Measurements from ENCODE around the gene CBARP. TPM values are rescaled to one million over a fixed set of nuclear protein-coding genes. Genes with fewer than 3 reads are reported as not detected.

The CBARP gene
- total and polyA plus RNA-seq, 2 of the 13 experiments (the other 11 are each of a cell fraction or from before 2014, with no cell fraction given) = 1.2 to 1.4 TPM

DNA sequence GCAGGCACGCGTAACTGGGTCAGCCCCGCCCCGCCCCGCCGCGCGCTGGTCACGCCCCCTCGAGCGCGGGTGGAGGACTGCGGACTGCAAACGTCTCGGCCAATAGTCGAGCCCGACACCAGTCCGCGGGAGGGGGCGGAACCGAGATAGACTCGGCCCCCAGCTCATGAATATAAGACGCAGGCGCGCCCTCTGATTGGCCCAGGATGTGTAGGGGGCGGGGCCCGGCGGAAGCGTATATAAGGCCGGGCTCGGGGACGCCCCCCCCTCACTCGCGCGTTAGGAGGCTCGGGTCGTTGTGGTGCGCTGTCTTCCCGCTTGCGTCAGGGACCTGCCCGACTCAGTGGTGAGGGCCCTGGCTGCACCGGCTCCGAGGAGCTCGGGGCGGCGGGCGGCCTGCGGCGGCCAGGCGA is 31.3 kb upstream of the CBARP start, which contains the start of gene CIRBP (continued):
- TF ChIP-seq, protein P1, sequence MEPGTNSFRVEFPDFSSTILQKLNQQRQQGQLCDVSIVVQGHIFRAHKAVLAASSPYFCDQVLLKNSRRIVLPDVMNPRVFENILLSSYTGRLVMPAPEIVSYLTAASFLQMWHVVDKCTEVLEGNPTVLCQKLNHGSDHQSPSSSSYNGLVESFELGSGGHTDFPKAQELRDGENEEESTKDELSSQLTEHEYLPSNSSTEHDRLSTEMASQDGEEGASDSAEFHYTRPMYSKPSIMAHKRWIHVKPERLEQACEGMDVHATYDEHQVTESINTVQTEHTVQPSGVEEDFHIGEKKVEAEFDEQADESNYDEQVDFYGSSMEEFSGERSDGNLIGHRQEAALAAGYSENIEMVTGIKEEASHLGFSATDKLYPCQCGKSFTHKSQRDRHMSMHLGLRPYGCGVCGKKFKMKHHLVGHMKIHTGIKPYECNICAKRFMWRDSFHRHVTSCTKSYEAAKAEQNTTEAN (CRISPR knock-in tag; conservative IDR thresholded peaks at IDR 0.05) = no peak
- no peak; the same call in 1 of the 2 replicates for TF ChIP-seq ZFP90 (CRISPR knock-in tag; IDR thresholded peaks at IDR 0.05; ENCODE audit: borderline replicate concordance)
- TF ChIP-seq WIZ (CRISPR knock-in tag; IDR thresholded peaks at IDR 0.05) = 0 out of 2 replicates have a peak, but pooled peaks have one; percentile 56
- no peak for TF ChIP-seq JUND (CRISPR knock-in tag; IDR thresholded peaks at IDR 0.05)
- peak; percentile 49 for TF ChIP-seq MED1 (CRISPR knock-in tag; IDR thresholded peaks at IDR 0.05)
- no peak for TF ChIP-seq ASH2L (IDR thresholded peaks at IDR 0.05; ENCODE audit: insufficient read length, low read depth, low read length)
- TF ChIP-seq, protein P2, sequence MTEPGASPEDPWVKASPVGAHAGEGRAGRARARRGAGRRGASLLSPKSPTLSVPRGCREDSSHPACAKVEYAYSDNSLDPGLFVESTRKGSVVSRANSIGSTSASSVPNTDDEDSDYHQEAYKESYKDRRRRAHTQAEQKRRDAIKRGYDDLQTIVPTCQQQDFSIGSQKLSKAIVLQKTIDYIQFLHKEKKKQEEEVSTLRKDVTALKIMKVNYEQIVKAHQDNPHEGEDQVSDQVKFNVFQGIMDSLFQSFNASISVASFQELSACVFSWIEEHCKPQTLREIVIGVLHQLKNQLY (CRISPR knock-in tag; IDR thresholded peaks at IDR 0.05) = 0 out of 2 replicates have a peak, but pooled peaks have one; percentile 19
- TF ChIP-seq ZFX (CRISPR knock-in tag; IDR thresholded peaks at IDR 0.05; ENCODE audit: low read depth) = peak; percentile 62; the same call in 1 of the 2 replicates
- TF ChIP-seq, protein P3, sequence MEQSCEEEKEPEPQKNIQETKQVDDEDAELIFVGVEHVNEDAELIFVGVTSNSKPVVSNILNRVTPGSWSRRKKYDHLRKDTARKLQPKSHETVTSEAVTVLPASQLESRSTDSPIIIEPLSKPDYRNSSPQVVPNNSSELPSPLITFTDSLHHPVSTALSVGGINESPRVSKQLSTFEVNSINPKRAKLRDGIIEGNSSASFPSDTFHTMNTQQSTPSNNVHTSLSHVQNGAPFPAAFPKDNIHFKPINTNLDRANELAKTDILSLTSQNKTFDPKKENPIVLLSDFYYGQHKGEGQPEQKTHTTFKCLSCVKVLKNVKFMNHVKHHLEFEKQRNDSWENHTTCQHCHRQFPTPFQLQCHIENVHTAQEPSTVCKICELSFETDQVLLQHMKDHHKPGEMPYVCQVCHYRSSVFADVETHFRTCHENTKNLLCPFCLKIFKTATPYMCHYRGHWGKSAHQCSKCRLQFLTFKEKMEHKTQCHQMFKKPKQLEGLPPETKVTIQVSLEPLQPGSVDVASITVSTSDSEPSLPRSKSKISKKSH (CRISPR knock-in tag; IDR thresholded peaks at IDR 0.05; ENCODE audit: borderline replicate concordance) = no peak; the same call in 1 of the 2 replicates
- TF ChIP-seq NAIF1 (CRISPR knock-in tag; IDR thresholded peaks at IDR 0.05; ENCODE audit: borderline replicate concordance) = no peak
- TF ChIP-seq ZNF496 (CRISPR knock-in tag; IDR thresholded peaks at IDR 0.05; ENCODE audit: insufficient replicate concordance) = no peak
- TF ChIP-seq HDAC1 (CRISPR knock-in tag; IDR thresholded peaks at IDR 0.05) = peak; percentile 59
- TF ChIP-seq ZNF569 (CRISPR knock-in tag; IDR thresholded peaks at IDR 0.05; ENCODE audit: borderline replicate concordance) = no peak
- no peak for TF ChIP-seq CBFB (CRISPR knock-in tag; IDR thresholded peaks at IDR 0.05)
- no peak; the same call in 1 of the 2 replicates for TF ChIP-seq ZNF768 (CRISPR knock-in tag; IDR thresholded peaks at IDR 0.05)
- TF ChIP-seq ZNF746 (CRISPR knock-in tag; IDR thresholded peaks at IDR 0.05) = peak; percentile 73
- TF ChIP-seq TP53 (CRISPR knock-in tag; conservative IDR thresholded peaks at IDR 0.05) = no peak
- TF ChIP-seq, protein P4, sequence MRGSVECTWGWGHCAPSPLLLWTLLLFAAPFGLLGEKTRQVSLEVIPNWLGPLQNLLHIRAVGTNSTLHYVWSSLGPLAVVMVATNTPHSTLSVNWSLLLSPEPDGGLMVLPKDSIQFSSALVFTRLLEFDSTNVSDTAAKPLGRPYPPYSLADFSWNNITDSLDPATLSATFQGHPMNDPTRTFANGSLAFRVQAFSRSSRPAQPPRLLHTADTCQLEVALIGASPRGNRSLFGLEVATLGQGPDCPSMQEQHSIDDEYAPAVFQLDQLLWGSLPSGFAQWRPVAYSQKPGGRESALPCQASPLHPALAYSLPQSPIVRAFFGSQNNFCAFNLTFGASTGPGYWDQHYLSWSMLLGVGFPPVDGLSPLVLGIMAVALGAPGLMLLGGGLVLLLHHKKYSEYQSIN (CRISPR knock-in tag; IDR thresholded peaks at IDR 0.05; ENCODE audit: borderline replicate concordance) = no peak
- TF ChIP-seq SPEN (CRISPR knock-in tag; IDR thresholded peaks at IDR 0.05; ENCODE audit: low read depth) = no peak; the same call in none of the 2 replicates
- TF ChIP-seq ZSCAN20 (CRISPR knock-in tag; IDR thresholded peaks at IDR 0.05; ENCODE audit: borderline replicate concordance) = 0 out of 2 replicates have a peak, but pooled peaks have one; percentile 49
- TF ChIP-seq ZFY (CRISPR knock-in tag; IDR thresholded peaks at IDR 0.05) = peak; percentile 75
- no peak for TF ChIP-seq STAG1 (CRISPR knock-in tag; IDR thresholded peaks at IDR 0.05)
- TF ChIP-seq SOX6 (IDR thresholded peaks at IDR 0.05) = no peak
- TF ChIP-seq SOX6 (CRISPR knock-in tag; IDR thresholded peaks at IDR 0.05) = no peak
- TF ChIP-seq NKX3-1 (CRISPR knock-in tag; IDR thresholded peaks at IDR 0.05) = 0 out of 2 replicates have a peak, but pooled peaks have one; percentile 16
